Spleen (tissue), 11 donors: Measurements from ENCODE around the gene GRXCR1. TPM values are rescaled to one million over a fixed set of nuclear protein-coding genes. Genes with fewer than 3 reads are reported as not detected.

Experiments
- DNase-seq: peaks from one replicate; pipeline ENCODE4 v3.0.0-alpha.2; 2020
- H3K27ac ChIP-seq, 8 donors: fragments of 200-600 bp; sonication (generic) in 7 of 8; 1 replicate in 4 of 8; 2 replicates in 4 of 8; pipeline versions ENCODE4 v1.5.0 to v1.8.0; 2016 to 2021; ENCODE audit warnings: inconsistent platforms in 4 of 8, mild to moderate bottlenecking in 4 of 8, moderate library complexity in 1 of 8
- H3K27me3 ChIP-seq, 7 donors: fragments of 200-600 bp; sonication (generic) in 6 of 7; replicated peaks in 1 of 7; 1 replicate in 4 of 7; 2 replicates in 3 of 7; pipeline versions ENCODE4 v1.5.0 to v1.8.0; 2016 to 2021; ENCODE audit warnings: inconsistent platforms in 3 of 7, mild to moderate bottlenecking in 1 of 7
- H3K36me3 ChIP-seq, 6 donors: fragments of 200-600 bp; sonication (generic) in 5 of 6; 1 replicate in 4 of 6; 2 replicates in 2 of 6; pipeline versions ENCODE4 v1.5.0 to v1.8.0; 2016 to 2021; ENCODE audit warnings: inconsistent platforms in 2 of 6
- H3K4me1 ChIP-seq, 6 donors: fragments of 200-600 bp; sonication (generic) in 5 of 6; 1 replicate in 3 of 6; 2 replicates in 3 of 6; pipeline versions ENCODE4 v1.5.0 to v1.8.0; 2016 to 2021; ENCODE audit warnings: inconsistent platforms in 3 of 6
- H3K4me3 ChIP-seq, 8 donors: fragments of 200-600 bp; sonication (generic) in 7 of 8; 1 replicate in 4 of 8; 2 replicates in 4 of 8; pipeline versions ENCODE4 v1.5.0 to v1.8.0; 2016 to 2021; ENCODE audit warnings: inconsistent platforms in 4 of 8, mild to moderate bottlenecking in 4 of 8, moderate library complexity in 2 of 8
- H3K9me3 ChIP-seq, 8 donors: fragments of 200-600 bp; sonication (generic) in 7 of 8; 1 replicate in 4 of 8; 2 replicates in 4 of 8; pipeline versions ENCODE4 v1.5.0 to v1.8.0; 2016 to 2021; ENCODE audit warnings: inconsistent platforms in 4 of 8
- POLR2A ChIP-seq, 3 donors: fragments of 450-650 bp; IDR thresholded peaks; one replicate each; pipeline ENCODE4 v1.5.1; 2017; ENCODE audit warnings: antibody characterized with exemption in 3 of 3, mild to moderate bottlenecking in 1 of 3
- POLR2AphosphoS5 ChIP-seq, 3 donors: sonication (generic); formaldehyde crosslinking; IDR thresholded peaks; one replicate each; pipeline ENCODE4 v1.5.1; 2017; ENCODE audit warnings: antibody characterized with exemption in 3 of 3
- WGBS, 5 donors: extraction: QIAGEN DNeasy Blood & Tissue Kit in 3 of 5; methylation state at CpG; one replicate each; pipeline versions ENCODE4 v1.1.5 to v1.1.7; 2013 to 2018; 5-methylcytosine and 5-hydroxymethylcytosine counted together
- intact Hi-C: fragments of 100-400 bp; cut with DNase I; formaldehyde crosslinking; loops from one replicate; pipeline ENCODE4 v1.15.0; 2023; ENCODE audit warnings: low total_unique reads
- polyA plus RNA-seq, 3 donors: library from polyadenylated mRNA; stranded (reverse); fragments of 200-250 nt; gene quantifications; one replicate each; pipeline ENCODE4 v1.2.1, GENCODE V29; 2013
- total RNA-seq, 7 donors: library from RNA; depleted of rRNA in 3 of 7; stranded (reverse); fragments of >200 nt in 3 of 7; fragmentation: NEBNext Ultra II Directional in 4 of 7; extraction: Animal tissue kit (Norgen Biotek cat#: 25700) in 4 of 7; gene quantifications; one replicate each; pipeline versions ENCODE4 v1.1.0 to v1.2.1, GENCODE V29; 2016 to 2021
- TF ChIP-seq, protein P1 (sequence below), 11 experiments: fragments of 200-600 bp in 7 of 11; fragments of 450-650 bp in 4 of 11; sonication (generic) in 4 of 11; IDR thresholded peaks in 8 of 11; conservative IDR thresholded peaks in 3 of 11; 1 replicate in 7 of 11; 2 replicates in 4 of 11; pipeline versions ENCODE4 v1.4.0 to v1.8.0; 2016 to 2021; ENCODE audit warnings: antibody characterized with exemption in 11 of 11, inconsistent platforms in 4 of 11, mild to moderate bottlenecking in 1 of 11
- donor health status: healthy with polysubstance abuse.
- donor health status: DM: no; HTN: no; CAD: no; lungs with moderate emphysema.
- donor health status: DM: no; HTN: no; CAD: no.
- donor health status: Bipolar disorder and iron deficiency.
- donor health status: healthy.
- donor health status: DM: no; HTN: no; CAD: no.
- donor health status: DM: yes; HTN: yes; CAD: no.

Gene GRXCR1
- total and polyA plus RNA-seq, 10 donors = not detected

DNA sequence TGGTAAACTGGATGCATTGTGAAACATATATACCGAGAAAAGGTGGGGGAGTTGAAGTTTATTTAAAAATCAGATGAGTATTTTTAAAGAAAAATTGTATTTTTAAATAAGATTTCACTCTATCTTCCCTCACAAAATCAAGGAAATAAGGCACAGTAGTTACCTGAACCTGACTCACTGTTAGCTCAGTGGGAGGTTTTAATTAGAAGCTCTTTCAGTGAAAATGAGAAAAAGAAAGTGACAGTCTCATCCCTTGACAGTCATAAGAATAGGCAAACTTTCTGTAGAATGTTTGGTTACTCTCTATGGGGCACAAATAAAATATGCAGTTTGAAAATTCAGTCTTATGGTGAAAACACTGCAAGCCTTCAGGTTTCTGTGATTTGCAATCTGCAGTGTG is 49.7 kb downstream of the GRXCR1 start:
- TF ChIP-seq, protein P1, sequence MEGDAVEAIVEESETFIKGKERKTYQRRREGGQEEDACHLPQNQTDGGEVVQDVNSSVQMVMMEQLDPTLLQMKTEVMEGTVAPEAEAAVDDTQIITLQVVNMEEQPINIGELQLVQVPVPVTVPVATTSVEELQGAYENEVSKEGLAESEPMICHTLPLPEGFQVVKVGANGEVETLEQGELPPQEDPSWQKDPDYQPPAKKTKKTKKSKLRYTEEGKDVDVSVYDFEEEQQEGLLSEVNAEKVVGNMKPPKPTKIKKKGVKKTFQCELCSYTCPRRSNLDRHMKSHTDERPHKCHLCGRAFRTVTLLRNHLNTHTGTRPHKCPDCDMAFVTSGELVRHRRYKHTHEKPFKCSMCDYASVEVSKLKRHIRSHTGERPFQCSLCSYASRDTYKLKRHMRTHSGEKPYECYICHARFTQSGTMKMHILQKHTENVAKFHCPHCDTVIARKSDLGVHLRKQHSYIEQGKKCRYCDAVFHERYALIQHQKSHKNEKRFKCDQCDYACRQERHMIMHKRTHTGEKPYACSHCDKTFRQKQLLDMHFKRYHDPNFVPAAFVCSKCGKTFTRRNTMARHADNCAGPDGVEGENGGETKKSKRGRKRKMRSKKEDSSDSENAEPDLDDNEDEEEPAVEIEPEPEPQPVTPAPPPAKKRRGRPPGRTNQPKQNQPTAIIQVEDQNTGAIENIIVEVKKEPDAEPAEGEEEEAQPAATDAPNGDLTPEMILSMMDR (IDR thresholded peaks at IDR 0.05 in 8 of 11, conservative IDR thresholded peaks at IDR 0.05 in 3 of 11) = no peak
- TF ChIP-seq POLR2AphosphoS5 (IDR thresholded peaks at IDR 0.05) = no peak
- TF ChIP-seq POLR2A (IDR thresholded peaks at IDR 0.05) = no peak
- DNase-seq = no peak
- WGBS, 5 donors = 62 to 94% (median 77%) methylated on average over 1 of the region's 1 CpG

GRCh38 chr4:42945874-42946273 is 53.4 kb downstream of the GRXCR1 start:
- no peak for DNase-seq
- WGBS, 5 donors = 73 to 84% (median 80%) methylated on average over 2 of the region's 2 CpGs
- intact Hi-C loops = no loop called here
- TF ChIP-seq POLR2AphosphoS5 (IDR thresholded peaks at IDR 0.05) (no peak), POLR2A (IDR thresholded peaks at IDR 0.05) (no peak)
- TF ChIP-seq, protein P1 (IDR thresholded peaks at IDR 0.05 in 8 of 11, conservative IDR thresholded peaks at IDR 0.05 in 3 of 11) = no peak
- Histone ChIP-seq H3K27ac (no peak overlapping the region), H3K9me3 (no peaks in the 10 kb centered on the region), H3K27me3 (no peaks in the 10 kb centered on the region), H3K4me1 (no peaks in the 10 kb centered on the region), H3K4me3 (no peak overlapping the region), H3K36me3 (no peaks in the 10 kb centered on the region)

More for the DNA sequence above, 49.7 kb downstream of the GRXCR1 start:
- Histone ChIP-seq H3K27ac (no peak overlapping the region), H3K4me1 (no peaks in the 10 kb centered on the region), H3K36me3 (no peaks in the 10 kb centered on the region), H3K9me3 (no peaks in the 10 kb centered on the region), H3K4me3 (no peak overlapping the region), H3K27me3 (no peaks in the 10 kb centered on the region)
- intact Hi-C loops = no loop called here

- 63 to 86% (median 79%) methylated on average over 1 of the region's 1 CpG for WGBS, 5 donors
These were observed 60.8 kb downstream of the GRXCR1 start for GRCh38 chr4:42953321-42953720.

GRCh38 chr4:42954963-42955669 is 62.6 kb downstream of the GRXCR1 start:
- Histone ChIP-seq H3K4me1 (no peaks in the 10 kb centered on the region), H3K27me3 (no peaks in the 10 kb centered on the region), H3K9me3 (no peaks in the 10 kb centered on the region), H3K4me3 (no peak overlapping the region), H3K27ac (no peak overlapping the region), H3K36me3 (no peaks in the 10 kb centered on the region)
- DNase-seq = no peak
- intact Hi-C loops = no loop called here
- WGBS, 5 donors = 72 to 83% (median 81%) methylated on average over 10 of the region's 10 CpGs
- no peak for TF ChIP-seq POLR2AphosphoS5 (IDR thresholded peaks at IDR 0.05)
- no peak for TF ChIP-seq POLR2A (IDR thresholded peaks at IDR 0.05)
- TF ChIP-seq, protein P1 (IDR thresholded peaks at IDR 0.05 in 8 of 11, conservative IDR thresholded peaks at IDR 0.05 in 3 of 11) = no peak

More at GRCh38 chr4:42953321-42953720, 60.8 kb downstream of the GRXCR1 start:
- intact Hi-C loops = no loop called here
- H3K4me3 ChIP-seq = no peak overlapping the region
- no peaks in the 10 kb centered on the region for H3K36me3 ChIP-seq
- no peak for DNase-seq
- H3K4me1 ChIP-seq = no peaks in the 10 kb centered on the region
- H3K27me3 ChIP-seq = no peaks in the 10 kb centered on the region
- TF ChIP-seq, protein P1 (IDR thresholded peaks at IDR 0.05 in 8 of 11, conservative IDR thresholded peaks at IDR 0.05 in 3 of 11) = no peak
- TF ChIP-seq POLR2AphosphoS5 (IDR thresholded peaks at IDR 0.05) (no peak), POLR2A (IDR thresholded peaks at IDR 0.05) (no peak)
- no peaks in the 10 kb centered on the region for H3K9me3 ChIP-seq
- H3K27ac ChIP-seq = no peak overlapping the region
